CD4-positive, alpha-beta T cell treated with Interleukin-6 for 4 hours (primary cell): ENCODE results near the gene ARRB2.
A peak's percentile ranks its signal among the peaks of the same experiment; 100 is the strongest.
"Not testable (repeated sequence)": the region's sequence is repeated elsewhere in the genome, so short reads cannot be mapped to it uniquely, and the experiment has no call there.

ENCODE experiments used
- DNase-seq: peaks from one replicate; pipeline ENCODE4 v3.0.0-alpha.2; 2020; ENCODE audit warnings: mixed read lengths

The ARRB2 gene

GRCh38 chr17:4704574-4704907 lies 5.9 kb upstream of the ARRB2 start:
- not testable (repeated sequence) for DNase-seq

GRCh38 chr17:4704991-4705390 lies 5.4 kb upstream of the ARRB2 start:
- DNase-seq = no peak

GRCh38 chr17:4706121-4706520 lies 4.3 kb upstream of the ARRB2 start:
- no peak for DNase-seq

- DNase-seq = peak; percentile 52
These were observed 2.0 kb upstream of the ARRB2 start for GRCh38 chr17:4708436-4708835.

- DNase-seq = peak; percentile 75
These were observed 532 bp downstream of the ARRB2 start for GRCh38 chr17:4710693-4711634.

GRCh38 chr17:4711661-4712181 lies 1.3 kb downstream of the ARRB2 start:
- no peak for DNase-seq

GRCh38 chr17:4712526-4712925 lies 2.1 kb downstream of the ARRB2 start:
- DNase-seq = no peak

GRCh38 chr17:4714340-4715062 lies 4.1 kb downstream of the ARRB2 start:
- not testable (repeated sequence) for DNase-seq

- peak; percentile 81 for DNase-seq
These were observed 4.8 kb downstream of the ARRB2 start for GRCh38 chr17:4715063-4715744.

GRCh38 chr17:4716081-4716480 lies 5.6 kb downstream of the ARRB2 start:
- DNase-seq = no peak

GRCh38 chr17:4717791-4718190 lies 7.4 kb downstream of the ARRB2 start:
- no peak for DNase-seq

GRCh38 chr17:4718276-4718675 lies 7.8 kb downstream of the ARRB2 start:
- DNase-seq = no peak

- no peak for DNase-seq
These were observed 8.7 kb downstream of the ARRB2 start for GRCh38 chr17:4719146-4719545.

GRCh38 chr17:4719684-4720221 lies 9.3 kb downstream of the ARRB2 start:
- no peak for DNase-seq

GRCh38 chr17:4720787-4721186 lies 10.4 kb downstream of the ARRB2 start:
- DNase-seq = no peak

- DNase-seq = no peak
These were observed 11.0 kb downstream of the ARRB2 start for GRCh38 chr17:4721203-4722135.

GRCh38 chr17:4722678-4723240 lies 12.3 kb downstream of the ARRB2 start:
- no peak for DNase-seq

- no peak for DNase-seq
These were observed 14.2 kb downstream of the ARRB2 start for GRCh38 chr17:4724650-4725049.

GRCh38 chr17:4725646-4726310 lies 15.3 kb downstream of the ARRB2 start:
- DNase-seq = no peak

GRCh38 chr17:4728124-4728523 lies 17.7 kb downstream of the ARRB2 start:
- no peak for DNase-seq

GRCh38 chr17:4733073-4733531 lies 22.7 kb downstream of the ARRB2 start:
- no peak for DNase-seq
